Measurements from ENCODE around the gene CDC42EP3.

GRCh38 chr2:37637190-37637860, 34.1 kb downstream of the CDC42EP3 start:
- TF ChIP-seq CTCF (IDR thresholded peaks at IDR 0.05) (no peak), EZH2 (IDR thresholded peaks at IDR 0.05; ENCODE audit: borderline replicate concordance, insufficient read depth, low read depth, low read length, poor library complexity, severe bottlenecking) (no peak)
